ENCODE measurements around the gene KCNJ1. TPM values are rescaled to one million over a fixed set of nuclear protein-coding genes. Genes with fewer than 3 reads are reported as not detected.

KCNJ1 gene
- polyA plus RNA-seq, 1 of the 3 experiments (the other 2 are of a cell fraction), result not detected

DNA sequence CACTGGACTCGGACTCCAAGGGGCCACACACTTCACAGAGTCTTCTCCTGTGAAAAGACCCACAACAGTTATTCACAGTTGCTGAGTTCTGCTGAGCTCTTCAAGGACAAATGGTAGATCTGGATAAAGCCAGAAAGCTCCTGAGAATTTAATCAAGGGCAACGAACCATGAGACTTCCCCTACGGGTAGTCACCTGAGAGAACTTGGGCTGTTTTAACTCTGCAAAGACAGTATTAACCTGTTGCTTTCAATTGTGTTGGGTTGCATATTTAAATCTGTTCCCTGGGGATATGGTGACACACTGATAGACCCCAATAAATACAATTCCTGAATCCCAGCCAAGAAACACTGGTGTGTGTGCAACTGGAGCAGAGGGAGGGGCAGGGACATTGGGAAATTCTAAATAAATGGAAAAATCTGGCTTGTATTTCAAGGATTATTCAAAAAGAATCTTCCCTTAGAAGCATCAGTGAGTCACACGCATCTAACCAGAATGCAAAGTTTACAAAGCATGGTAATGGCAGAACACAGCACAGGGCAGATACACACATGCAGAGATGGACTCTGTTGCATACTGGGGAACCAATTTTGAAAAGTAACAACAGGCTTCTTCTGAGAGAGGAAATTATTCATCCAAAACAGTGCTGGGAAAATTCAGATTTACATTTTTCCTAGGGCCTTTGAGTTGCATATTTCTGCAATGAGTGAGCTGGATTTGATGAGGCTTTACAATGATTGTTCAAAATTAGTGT, 4.0 kb downstream of the KCNJ1 start:
- 69% methylated on average over 4 of the region's 4 CpGs for WGBS (ENCODE audit: low lambda C conversion rate)
- Histone ChIP-seq H3K4me2 (peak overlapping the region; percentile 45; the same call in 1 of the 2 replicates), H3K27ac (ENCODE audit: low read depth in 2 of 2, low read length in 1 of 2) (peak overlapping the region in 1 of 2 experiments; percentile 57; a peak in 2 of 4 replicates), H2AFZ (ENCODE audit: low read depth) (peak overlapping the region; percentile 1; the same call in 1 of the 2 replicates), H4K20me1 (ENCODE audit: insufficient read depth) (no peaks in the 10 kb centered on the region), H3K79me2 (ENCODE audit: insufficient read depth) (no peaks in the 10 kb centered on the region), H3K9me3 (no peaks in the 10 kb centered on the region), H3F3A (replicated peaks; ENCODE audit: insufficient read depth) (peaks cover 17% of the 10 kb centered on the region), H3K27me3 (ENCODE audit: insufficient read depth) (no peaks in the 10 kb centered on the region), H3K36me3 (replicated peaks in 1 of 2; ENCODE audit: control insufficient read depth in 1 of 2, insufficient read depth in 2 of 2, low read length in 1 of 2) (no peaks in the 10 kb centered on the region), H3K9ac (no peak overlapping the region; the same call in 1 of the 2 replicates), H3K4me1 (ENCODE audit: control insufficient read depth in 1 of 2, insufficient read depth in 2 of 2, low read depth in 1 of 2, low read length in 1 of 2) (peaks cover 0 to 15% of the 10 kb centered on the region in 2 experiments; a peak in 3 of 4 replicates), H3K9me2 (no peaks in the 10 kb centered on the region), H3K4me3 (ENCODE audit: low read depth in 2 of 2, low read length in 1 of 2) (no peak overlapping the region)
- ChIA-PET CTCF (no interaction called here), POLR2A (no interaction called here)
- peak; percentile 35; the same call in 1 of the 2 replicates for TF ChIP-seq FOSL2 (IDR thresholded peaks at IDR 0.05; ENCODE audit: borderline replicate concordance, low read depth)
- peak; percentile 25; the same call in 1 of the 2 replicates for TF ChIP-seq TCF12 (IDR thresholded peaks at IDR 0.05)
- peak; percentile 51; the same call in 1 of the 2 replicates for TF ChIP-seq JUND (IDR thresholded peaks at IDR 0.05)
- TF ChIP-seq YY1 (IDR thresholded peaks at IDR 0.05; ENCODE audit: low read depth), result peak; percentile 27; the same call in 1 of the 2 replicates
- TF ChIP-seq RCOR1 (IDR thresholded peaks at IDR 0.05; ENCODE audit: low read length), result no peak
- no peak for DNase-seq

DNA sequence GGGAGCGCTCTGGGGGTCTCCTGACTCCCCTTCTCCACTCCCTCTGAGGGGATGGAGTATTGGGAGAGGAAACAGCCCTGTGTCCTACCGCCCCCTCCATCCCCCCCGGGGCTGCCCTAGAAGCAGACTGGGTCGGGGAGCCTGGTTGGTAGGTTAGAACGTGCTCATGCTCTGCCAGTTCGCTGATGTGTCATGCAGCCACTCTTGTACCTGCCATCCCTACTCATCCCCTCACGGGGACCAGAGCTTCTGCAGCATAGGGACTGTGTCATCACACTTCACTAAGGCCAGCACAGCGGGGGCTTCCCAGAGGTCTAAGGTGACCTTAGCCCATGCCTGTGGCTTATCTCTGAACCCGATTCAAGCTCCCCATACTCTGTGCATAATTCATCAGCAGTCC, 4.7 kb downstream of the KCNJ1 start:
- no peaks in the 10 kb centered on the region for H3K9me2 ChIP-seq
- POLR2A ChIA-PET, result no interaction called here
- no peak overlapping the region for H3K4me2 ChIP-seq
- 87% methylated on average over 9 of the region's 9 CpGs for WGBS (ENCODE audit: low lambda C conversion rate)
- H4K20me1 ChIP-seq (ENCODE audit: insufficient read depth), result no peaks in the 10 kb centered on the region
- H3F3A ChIP-seq (replicated peaks; ENCODE audit: insufficient read depth), result peaks cover 17% of the 10 kb centered on the region
- peaks cover 0 to 15% of the 10 kb centered on the region in 2 experiments; a peak in 3 of 4 replicates for H3K4me1 ChIP-seq (ENCODE audit: control insufficient read depth in 1 of 2, insufficient read depth in 2 of 2, low read depth in 1 of 2, low read length in 1 of 2)
- peak overlapping the region in 1 of 2 experiments; percentile 57; a peak in 2 of 4 replicates for H3K27ac ChIP-seq (ENCODE audit: low read depth in 2 of 2, low read length in 1 of 2)
- H2AFZ ChIP-seq (ENCODE audit: low read depth), result no peak overlapping the region
- no peaks in the 10 kb centered on the region for H3K9me3 ChIP-seq
- TF ChIP-seq GATA2 (CRISPR knock-in tag; IDR thresholded peaks at IDR 0.05) (no peak), RCOR1 (IDR thresholded peaks at IDR 0.05; ENCODE audit: low read length) (no peak), SMC3 (IDR thresholded peaks at IDR 0.05; ENCODE audit: low read depth, low read length) (no peak), NRF1 (IDR thresholded peaks at IDR 0.05; ENCODE audit: low read depth, low read length) (no peak), TAF1 (IDR thresholded peaks at IDR 0.05; ENCODE audit: borderline replicate concordance, low read depth, low read length) (no peak), JUND (IDR thresholded peaks at IDR 0.05) (no peak), MEF2A (IDR thresholded peaks at IDR 0.05; ENCODE audit: borderline replicate concordance, low read depth) (no peak), TCF12 (IDR thresholded peaks at IDR 0.05) (no peak), RFX5 (IDR thresholded peaks at IDR 0.05; ENCODE audit: low read length) (no peak), FOSL2 (IDR thresholded peaks at IDR 0.05; ENCODE audit: borderline replicate concordance, low read depth) (no peak), SIN3A (IDR thresholded peaks at IDR 0.05; ENCODE audit: borderline replicate concordance, low read depth, low read length) (no peak), MXI1 (IDR thresholded peaks at IDR 0.05; ENCODE audit: low read depth, low read length) (no peak), EP300 (IDR thresholded peaks at IDR 0.05; ENCODE audit: borderline replicate concordance in 1 of 2, low read depth in 1 of 2, low read length in 1 of 2) (no peak)
- TF ChIP-seq, protein P1, sequence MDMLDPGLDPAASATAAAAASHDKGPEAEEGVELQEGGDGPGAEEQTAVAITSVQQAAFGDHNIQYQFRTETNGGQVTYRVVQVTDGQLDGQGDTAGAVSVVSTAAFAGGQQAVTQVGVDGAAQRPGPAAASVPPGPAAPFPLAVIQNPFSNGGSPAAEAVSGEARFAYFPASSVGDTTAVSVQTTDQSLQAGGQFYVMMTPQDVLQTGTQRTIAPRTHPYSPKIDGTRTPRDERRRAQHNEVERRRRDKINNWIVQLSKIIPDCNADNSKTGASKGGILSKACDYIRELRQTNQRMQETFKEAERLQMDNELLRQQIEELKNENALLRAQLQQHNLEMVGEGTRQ (IDR thresholded peaks at IDR 0.05; ENCODE audit: borderline replicate concordance, low read depth, low read length), result no peak
- TF ChIP-seq, protein P2, sequence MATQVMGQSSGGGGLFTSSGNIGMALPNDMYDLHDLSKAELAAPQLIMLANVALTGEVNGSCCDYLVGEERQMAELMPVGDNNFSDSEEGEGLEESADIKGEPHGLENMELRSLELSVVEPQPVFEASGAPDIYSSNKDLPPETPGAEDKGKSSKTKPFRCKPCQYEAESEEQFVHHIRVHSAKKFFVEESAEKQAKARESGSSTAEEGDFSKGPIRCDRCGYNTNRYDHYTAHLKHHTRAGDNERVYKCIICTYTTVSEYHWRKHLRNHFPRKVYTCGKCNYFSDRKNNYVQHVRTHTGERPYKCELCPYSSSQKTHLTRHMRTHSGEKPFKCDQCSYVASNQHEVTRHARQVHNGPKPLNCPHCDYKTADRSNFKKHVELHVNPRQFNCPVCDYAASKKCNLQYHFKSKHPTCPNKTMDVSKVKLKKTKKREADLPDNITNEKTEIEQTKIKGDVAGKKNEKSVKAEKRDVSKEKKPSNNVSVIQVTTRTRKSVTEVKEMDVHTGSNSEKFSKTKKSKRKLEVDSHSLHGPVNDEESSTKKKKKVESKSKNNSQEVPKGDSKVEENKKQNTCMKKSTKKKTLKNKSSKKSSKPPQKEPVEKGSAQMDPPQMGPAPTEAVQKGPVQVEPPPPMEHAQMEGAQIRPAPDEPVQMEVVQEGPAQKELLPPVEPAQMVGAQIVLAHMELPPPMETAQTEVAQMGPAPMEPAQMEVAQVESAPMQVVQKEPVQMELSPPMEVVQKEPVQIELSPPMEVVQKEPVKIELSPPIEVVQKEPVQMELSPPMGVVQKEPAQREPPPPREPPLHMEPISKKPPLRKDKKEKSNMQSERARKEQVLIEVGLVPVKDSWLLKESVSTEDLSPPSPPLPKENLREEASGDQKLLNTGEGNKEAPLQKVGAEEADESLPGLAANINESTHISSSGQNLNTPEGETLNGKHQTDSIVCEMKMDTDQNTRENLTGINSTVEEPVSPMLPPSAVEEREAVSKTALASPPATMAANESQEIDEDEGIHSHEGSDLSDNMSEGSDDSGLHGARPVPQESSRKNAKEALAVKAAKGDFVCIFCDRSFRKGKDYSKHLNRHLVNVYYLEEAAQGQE (IDR thresholded peaks at IDR 0.05; ENCODE audit: low read depth, low read length), result no peak
- no peak overlapping the region for H3K9ac ChIP-seq
- no peaks in the 10 kb centered on the region for H3K36me3 ChIP-seq (replicated peaks in 1 of 2; ENCODE audit: control insufficient read depth in 1 of 2, insufficient read depth in 2 of 2, low read length in 1 of 2)
- CTCF ChIA-PET, result interaction anchor here (1.0 kb wide), 1 partner anchor 94 kb away, joined by 4 read pairs; no protein-coding TSS in a partner anchor
- H3K27me3 ChIP-seq (ENCODE audit: insufficient read depth), result no peaks in the 10 kb centered on the region
- no peak for DNase-seq
- no peak overlapping the region for H3K4me3 ChIP-seq (ENCODE audit: low read depth in 2 of 2, low read length in 1 of 2)
- no peaks in the 10 kb centered on the region for H3K79me2 ChIP-seq (ENCODE audit: insufficient read depth)
